Dedifferentiated amniotic fluid mesenchymal stem cell (primary cell): Measurements from ENCODE around the gene LDLRAP1.
A peak's percentile ranks its signal among the peaks of the same experiment; 100 is the strongest.
"Not testable (repeated sequence)": the region's sequence is repeated elsewhere in the genome, so short reads cannot be mapped to it uniquely, and the experiment has no call there.

Experiments used
- DNase-seq: peaks from one replicate; pipeline ENCODE4 v3.0.0-alpha.2; 2016; ENCODE audit errors: extremely low spot score

Gene LDLRAP1, protein sequence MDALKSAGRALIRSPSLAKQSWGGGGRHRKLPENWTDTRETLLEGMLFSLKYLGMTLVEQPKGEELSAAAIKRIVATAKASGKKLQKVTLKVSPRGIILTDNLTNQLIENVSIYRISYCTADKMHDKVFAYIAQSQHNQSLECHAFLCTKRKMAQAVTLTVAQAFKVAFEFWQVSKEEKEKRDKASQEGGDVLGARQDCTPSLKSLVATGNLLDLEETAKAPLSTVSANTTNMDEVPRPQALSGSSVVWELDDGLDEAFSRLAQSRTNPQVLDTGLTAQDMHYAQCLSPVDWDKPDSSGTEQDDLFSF

DNA sequence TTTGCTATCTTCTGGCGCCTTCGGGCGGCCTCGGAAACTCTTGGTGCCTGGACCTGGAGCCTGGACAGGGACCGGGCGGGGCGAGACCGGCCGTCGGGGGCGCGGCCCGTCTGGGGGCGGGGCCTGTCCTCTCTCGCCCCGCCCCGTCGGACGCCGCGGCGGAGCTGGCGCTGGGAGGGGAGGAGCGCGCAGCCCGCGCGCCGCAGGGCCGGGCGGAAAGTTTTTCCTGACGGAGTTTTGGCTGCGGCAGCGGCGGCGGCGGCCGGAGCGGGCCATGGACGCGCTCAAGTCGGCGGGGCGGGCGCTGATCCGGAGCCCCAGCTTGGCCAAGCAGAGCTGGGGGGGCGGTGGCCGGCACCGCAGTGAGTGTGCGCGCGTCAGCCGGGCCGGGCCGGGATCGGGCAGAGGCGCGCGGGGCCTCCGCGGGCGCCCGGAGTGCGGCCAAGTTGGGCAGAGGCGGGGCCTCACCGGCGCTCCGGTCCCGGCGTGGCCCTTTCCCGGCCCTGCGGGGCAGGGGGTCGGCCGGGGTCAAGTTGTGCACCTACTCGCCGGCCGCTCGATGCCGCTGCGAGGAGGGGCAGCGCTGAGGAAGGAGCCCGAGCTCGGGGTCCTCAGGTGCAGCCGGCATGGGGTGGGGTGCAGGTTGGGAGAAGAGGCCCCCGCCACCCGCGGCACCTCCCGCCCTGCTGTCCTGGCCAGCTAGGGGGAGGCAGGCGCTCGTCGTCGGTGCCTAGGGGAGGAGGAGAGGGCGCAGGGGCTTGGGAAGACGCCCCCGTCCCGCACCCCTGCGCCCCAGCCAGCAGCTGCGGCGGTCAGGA, at the start of gene LDLRAP1:
Gene LDLRAP1 (plus strand): TSS at position 182 of the 818 bp plus-strand sequence. CDS start 93 bp downstream, at position 275.
- peak; percentile 31 for DNase-seq

DNA sequence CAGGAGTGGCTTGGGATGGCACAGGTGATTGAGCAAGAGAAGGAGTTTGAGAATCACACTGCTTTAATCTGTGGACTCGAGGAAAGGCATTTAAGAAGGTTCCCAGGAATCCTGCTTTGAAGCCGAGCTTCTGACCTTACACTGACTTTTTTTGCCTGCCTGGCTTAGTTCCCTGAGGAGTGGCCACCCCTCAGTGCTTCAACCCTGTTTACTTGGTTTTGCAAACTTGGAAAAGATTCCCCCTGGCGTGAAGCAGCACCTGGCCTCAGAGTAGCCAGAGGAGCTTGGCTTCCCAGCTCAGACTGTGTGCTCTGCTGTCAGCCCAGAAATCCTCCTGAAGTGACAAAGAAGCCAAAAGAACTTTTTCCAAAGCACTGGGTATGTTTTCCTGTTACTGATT, 48.5 kb upstream of the LDLRAP1 start:
- DNase-seq: no peak

DNA sequence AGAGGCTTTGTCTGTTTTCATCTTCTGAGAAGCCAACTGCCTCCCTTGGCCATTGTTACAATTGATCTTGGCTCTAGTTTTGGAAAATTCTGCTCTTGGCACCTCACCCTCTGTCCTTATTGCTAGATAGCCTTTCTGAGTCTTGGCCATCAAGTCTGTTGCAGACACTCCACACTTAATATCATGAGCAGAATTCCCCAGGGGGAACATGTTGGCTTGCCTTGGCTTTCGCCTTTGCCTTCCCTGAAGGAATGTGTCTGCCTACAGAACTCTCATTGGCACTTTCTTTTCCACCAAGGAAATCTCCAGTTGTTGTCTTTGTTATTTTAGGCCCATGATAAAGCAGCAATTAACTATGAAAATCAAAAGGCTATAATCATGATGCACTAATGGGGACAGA, 42.7 kb upstream of the LDLRAP1 start:
- no peak for DNase-seq

DNA sequence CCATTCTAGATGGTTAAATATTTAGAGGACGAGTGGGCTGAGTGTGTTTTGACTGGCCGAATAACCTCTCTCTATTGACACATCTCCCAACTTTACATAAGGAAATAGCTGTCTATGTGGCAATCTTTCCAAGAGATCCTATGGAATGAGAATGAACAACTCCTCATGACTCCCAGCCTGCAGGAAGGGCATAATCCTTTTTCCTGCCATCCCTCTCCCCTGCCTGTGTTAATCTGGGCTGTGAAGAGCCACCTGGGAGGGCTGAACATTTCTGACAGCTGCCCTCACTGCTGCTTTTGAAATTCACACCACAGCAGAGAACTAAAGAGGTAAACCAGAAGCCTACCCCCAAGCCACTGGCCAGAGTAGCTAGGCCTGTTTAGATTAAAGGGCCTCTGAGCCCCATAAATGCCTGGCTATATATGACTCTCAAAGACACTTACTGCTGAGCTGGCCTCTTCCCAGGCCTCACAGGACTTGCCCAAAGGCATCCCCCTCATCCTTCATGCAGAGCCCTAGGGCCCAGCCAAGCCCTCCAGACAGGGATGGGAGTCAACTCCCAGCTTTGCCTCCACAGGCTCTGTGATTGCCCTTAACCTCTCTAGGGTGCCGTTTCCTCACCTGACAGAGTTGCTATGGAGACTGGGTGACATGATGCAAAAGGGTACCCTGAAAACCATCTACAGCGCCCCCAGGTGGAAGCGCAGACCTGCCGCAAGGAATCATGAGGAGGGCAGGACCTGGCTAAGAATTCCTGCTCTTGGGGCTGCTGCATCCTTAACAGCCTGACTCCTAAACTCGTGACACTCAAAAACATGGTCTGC, 42.0 kb upstream of the LDLRAP1 start:
- DNase-seq: no peak

DNA sequence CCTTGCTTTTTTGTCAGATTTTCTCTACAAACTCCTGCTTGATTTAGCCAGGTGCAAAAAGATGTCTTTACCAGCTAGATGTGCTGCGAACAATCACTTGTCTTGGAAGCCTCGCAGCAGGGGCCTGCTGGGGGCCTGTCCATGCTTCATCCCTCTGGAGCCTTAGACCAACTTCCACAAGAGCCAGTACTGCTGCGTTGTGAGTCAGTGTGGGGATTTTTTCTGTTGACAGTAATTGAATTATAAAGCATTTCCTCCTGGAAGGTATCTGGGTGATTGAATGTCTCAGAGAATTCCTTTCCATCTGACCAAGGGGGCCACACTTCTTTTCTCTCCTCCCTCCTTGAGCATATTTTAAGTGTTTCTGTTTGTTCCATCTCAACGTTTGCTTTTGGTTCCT, 40.4 kb upstream of the LDLRAP1 start:
- no peak for DNase-seq

DNA sequence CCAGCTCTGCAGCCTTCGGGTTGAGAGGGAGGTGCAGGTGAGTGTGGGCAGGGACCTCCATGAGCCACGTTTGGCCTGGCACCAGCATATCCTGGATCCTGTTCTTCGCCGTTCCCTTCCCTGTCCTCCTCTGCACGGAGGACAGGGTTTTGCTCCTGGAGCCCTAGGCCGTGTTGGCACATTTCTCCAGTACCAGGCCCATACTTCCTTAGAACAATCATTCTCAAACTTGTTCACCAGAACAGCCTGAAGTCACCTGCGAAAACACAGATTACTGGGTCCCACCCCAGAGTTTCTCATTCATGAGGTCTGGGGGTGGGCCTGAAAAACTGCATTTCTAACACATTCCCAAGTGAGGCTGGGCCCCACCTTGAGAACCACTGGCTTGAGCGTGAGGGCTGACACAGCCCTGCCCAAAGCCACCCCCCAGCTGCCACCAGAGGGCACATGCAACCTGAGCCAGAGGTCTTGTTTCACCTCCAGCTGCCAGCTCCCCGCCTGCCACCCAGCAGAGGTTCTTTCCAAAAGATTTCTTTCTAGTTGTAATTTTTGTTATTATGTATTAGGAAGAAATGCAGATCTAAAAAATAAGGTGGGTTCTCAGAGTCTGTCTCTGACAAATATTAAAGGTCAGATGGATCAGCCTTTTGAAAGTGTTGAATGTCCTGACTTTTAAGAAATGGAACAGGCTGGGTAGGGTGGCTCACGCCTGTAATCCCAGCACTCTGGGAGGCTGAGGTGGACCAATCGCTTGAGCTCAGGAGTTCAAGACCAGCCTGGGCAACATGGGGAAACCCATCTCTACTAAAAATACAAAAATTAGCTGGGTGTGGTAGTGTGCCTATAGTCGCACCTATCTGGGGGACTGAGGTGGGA, 39.6 kb upstream of the LDLRAP1 start:
- DNase-seq: no peak

DNA sequence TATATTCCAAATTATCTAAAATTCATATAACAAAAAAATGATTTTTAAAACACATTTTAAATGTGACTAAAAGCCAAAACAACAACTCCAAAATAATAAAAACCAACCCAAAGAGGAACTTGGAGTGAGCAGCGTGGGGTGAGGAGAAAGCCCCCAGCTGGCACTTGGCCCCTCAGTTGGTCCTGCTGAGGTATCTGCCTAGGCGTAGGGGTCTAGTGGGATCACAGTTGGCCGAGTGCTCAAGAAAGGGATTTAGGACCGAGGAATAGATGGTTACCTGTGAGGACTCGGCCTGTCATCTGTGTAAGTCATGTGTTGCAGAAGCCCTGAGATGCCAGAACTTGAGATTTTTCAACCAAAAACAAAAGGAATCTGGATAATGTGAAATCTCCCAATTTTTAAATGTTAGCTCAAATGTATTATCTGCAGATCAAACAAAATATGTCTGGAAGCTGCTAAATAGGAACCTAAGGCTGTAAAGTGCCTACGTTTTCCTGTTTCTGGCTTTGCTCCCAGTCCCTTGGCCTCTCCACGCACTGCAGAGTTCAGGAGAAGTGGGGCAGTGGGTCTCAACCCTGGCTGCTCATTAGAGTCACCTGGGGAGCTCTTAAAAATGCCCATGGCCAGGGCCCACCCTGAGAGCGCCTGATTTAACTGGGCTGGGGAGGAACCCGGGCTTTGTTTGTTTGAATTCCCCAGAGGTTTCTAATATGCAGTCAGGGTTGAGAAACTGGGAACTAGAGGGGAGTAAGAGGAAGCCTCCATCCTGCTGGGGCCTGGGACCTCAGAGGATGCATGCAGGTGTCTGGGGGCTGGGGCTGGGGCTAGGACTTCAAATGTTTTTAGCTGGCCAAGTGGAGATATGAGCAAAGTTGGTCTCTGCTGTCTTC, 38.5 kb upstream of the LDLRAP1 start:
- no peak for DNase-seq

DNA sequence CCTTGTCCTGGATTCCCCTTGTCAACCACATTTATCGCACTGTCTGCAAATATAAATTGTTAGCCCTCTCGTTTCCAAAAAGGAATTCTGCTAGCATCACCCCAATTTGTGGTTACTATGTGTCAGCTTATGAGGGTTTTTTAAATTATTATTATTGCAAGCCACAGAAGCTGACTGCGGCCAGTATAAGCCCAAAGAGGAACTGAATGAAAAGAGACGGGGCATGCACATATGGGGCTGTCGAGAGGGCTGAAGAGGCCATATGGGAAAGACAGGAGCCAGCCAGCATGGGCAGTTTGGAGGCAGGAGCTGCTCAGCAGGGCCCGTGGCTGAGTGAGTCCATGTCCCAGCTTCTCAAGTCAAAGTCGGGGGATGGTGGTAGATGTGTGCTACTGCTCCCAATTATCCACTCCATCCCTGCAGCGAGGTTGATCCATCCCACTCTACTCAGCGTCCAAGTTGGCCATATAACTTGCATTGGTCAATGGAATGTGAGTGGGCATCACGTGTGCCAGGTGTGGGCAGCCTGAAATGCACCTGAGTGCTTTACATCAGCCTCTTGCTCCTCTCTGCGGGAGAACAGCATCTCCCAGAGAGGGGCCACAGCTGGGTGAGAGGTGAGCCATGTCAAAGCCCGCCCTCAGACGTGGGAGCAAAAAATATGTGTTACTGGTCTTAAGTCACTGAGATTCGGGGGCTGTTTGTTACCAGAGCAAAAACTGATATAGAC, 37.6 kb upstream of the LDLRAP1 start:
- DNase-seq: no peak

DNA sequence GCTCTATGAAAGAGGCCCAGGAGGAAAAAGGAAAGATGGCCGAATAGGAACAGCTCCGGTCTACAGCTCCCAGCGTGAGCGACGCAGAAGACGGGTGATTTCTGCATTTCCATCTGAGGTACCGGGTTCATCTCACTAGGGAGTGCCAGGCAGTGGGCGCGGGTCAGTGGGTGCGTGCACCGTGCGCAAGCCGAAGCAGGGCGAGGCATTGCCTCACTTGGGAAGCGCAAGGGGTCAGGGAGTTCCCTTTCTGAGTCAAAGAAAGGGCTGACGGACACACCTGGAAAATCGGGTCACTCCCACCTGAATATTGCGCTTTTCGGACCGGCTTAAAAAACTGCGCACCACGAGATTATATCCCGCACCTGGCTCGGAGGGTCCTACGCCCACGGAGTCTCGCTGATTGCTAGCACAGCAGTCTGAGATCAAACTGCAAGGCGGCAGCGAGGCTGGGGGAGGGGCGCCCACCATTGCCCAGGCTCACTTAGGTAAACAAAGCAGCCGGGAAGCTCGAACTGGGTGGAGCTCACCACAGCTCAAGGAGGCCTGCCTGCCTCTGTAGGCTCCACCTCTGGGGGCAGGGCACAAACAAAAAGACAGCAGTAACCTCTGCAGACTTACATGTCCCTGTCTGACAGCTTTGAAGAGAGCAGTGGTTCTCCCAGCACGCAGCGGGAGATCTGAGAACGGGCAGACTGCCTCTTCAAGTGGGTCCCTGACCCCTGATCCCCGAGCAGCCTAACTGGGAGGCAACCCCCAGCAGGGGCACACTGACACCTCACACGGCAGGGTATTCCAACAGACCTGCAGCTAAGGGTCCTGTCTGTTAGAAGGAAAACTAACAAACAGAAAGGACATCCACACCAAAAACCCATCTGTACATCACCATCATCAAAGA, 36.6 kb upstream of the LDLRAP1 start:
- DNase-seq: not testable (repeated sequence)

DNA sequence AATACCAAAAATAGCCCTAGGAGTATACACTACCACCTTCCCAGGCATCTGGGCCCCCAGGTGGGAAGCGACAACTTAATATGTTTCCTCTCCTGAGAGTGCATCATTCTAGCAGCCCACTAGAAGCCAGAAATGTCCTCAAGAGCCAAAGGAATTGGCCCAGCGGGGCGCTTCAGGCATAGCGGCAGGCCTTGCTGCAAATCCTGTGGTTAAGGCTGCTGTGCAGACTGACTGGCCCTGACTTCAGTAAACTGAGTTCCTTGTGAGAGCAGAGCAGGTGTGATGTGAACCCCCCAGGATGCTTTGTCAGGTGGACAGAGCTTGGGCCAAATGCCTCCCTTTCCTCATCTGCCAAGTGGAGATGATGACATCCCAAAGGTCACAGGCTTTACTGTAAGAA, 29.7 kb upstream of the LDLRAP1 start:
- DNase-seq: no peak

DNA sequence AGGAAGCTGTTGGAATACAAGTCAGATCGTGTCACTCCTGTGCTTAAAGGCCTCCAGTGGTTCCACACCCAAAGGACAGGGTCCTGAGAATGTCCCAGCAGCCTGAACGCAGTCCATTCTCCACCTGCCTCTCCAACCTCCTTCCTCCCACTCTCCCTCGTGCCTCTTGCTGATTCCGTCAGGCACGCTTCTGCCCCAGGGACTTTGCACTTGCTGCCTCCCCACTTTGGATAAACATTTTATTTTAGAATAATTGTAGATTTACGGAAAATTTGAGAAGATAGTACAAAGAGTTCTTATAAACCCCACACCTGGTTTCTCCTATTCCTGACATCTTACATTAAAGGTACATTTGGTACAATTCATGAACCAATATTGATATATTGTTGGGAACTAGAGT, 28.4 kb upstream of the LDLRAP1 start:
- DNase-seq: no peak

DNA sequence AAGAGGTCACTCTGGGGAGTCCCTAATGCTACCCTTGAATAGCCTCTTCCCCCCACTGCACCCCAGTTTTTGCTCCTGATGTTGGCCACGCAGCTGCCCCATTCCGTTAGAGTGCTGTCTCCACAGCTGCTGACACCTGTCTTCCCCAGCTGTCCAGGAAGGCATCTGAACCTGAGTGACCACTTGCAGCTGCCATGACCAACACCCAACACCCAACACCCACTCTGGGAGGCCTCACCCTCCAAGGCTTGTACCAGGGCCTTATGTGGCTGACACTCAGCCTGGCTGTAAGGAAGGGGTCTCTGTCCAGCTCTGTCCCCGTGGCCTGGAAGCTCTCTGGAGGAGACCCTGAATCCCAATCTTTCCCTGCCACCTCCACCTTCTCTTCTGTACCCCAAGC, 26.7 kb upstream of the LDLRAP1 start:
- no peak for DNase-seq

DNA sequence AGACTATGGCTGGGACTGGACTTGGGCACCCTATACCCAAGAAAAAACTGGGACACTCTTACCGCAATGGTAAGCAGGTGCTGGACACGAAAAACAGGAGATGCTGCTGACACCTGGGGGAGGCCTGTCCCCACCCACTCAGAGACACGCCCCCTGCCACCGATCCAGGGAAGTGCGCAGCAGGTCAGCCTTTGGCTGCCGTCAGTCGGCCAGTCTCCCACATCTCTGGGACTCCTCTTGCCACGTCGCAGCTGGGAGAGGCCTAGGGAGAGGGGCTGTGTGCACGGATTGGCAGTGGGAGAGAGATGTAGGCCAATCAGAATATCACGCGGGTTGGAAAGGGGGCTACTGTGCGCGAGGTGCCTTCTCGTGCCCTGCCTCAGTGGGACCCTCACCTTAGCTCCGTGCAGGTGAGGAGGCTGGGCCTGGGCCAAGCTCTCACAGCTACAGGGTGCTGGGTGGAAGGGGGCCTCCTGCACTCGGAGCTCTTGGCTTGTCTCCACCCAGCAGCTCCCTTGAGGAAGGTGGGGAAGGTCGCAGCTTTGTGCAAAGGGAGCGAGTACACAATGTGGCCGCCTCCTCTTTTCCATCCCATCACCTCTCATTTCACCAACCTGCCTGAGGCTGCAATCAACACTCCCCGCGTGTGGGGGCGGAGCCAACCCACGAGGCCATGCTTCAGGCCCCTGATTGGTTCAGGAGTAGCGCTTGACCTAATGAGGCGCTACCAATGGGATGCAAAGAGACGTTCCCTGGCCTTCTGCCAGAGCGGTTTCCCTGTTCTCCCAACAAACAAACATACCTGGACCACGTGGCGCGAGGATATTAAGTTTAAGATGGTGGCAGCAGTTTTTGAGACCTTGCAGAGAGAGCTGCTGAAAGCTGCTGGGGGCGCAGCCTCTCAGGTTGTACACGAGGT, 25.7 kb upstream of the LDLRAP1 start:
- DNase-seq: no peak

DNA sequence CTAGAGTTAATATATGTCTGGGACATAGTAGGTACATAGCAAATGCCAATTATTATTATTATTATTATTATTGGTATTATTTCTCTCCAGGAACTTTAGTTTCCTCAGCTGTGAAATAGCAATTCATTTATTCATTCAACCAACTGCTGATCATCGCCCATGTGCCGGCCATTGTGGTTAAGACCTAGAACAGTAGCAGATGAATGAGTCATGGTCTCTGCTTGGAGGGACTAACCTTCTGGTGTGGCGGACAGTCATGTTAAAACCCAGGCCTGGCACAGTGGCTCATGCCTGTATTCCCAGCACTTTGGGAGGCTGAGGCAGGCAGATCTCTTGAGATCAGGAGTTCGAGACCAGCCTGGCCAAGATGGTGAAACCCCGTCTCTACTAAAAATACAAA, 23.8 kb upstream of the LDLRAP1 start:
- DNase-seq: no peak

DNA sequence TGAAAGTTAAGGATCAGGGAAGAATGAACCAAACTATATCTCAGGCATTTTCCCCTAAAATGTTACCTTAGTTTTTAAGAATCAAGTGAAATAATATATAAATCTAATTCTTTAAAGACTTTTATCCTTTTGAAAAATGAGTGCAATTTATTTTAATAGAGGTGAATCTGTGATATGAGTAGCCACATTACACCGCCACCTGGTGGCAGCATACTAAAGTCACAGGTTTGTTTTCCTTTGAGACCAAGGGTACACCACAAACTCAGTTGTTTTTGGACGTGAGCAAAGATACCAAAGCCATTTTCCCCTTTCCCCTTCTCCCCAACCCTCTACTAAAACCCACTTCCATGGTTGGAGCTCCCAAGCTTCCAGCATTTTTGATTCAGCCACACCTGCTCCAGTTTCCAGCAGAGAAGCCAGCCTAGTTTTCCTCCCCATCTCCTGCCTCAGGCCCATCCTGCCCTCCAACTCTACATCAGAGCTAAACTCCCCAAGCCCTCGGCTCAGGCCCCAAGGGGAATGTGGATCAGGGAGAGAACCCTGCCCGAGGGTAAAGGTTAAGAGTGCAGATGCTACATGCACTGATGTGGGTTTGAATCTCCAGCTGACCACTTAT, 22.9 kb upstream of the LDLRAP1 start:
- peak; percentile 66 for DNase-seq

DNA sequence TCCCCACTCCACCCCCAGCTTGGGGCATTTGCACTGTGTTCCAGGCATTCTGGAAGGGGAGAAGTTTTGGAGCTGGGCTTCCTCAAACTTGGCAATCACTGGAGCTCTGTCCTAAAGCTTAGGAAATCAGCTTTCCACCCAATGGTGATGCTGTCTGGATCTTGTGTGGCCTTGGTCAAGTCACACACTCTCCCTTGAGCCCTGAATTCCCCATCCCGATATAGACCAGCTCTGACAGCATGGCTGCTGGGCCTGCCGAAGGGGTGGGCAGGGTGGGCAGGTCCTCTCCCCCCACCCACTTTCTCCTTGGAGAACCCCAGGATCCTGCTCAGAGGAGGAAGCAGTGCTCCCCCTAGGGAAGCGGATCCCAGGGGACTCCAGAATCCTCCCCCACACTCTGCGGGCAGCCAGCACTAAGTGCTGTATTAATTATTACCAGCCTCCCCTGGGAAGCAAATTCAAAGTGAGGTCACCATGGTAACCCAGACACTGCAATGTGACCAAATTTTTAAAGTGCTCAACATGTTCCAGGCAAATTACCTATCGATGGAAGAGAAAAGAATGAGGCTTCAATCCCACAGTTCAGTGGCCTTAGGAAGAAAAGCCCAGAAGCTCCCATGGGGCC, 21.3 kb upstream of the LDLRAP1 start:
- no peak for DNase-seq

DNA sequence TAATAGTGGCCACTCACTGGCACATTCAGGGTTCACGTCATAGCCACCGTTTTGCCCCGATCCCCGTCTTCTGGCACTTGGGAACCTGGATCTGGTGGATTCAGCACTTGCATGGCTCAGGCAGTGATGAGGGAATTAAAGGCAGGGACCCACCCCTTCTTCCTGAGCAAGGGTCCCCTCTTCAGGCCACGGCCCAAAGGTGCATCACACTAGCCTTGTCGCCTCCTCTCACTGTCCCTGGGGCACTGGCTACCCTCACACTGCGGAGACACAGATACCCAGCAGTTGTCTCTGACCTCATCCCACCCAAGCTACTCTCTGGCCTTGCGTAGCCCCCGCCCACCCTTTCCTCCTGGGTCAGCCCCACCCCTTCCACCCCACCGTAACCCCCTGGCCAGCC, 19.9 kb upstream of the LDLRAP1 start:
- no peak for DNase-seq
